NCI-H2227 (cell line): Measurements from ENCODE around the gene CBY1.

Experiments
- DNase-seq: peaks from one replicate; lab custom pipeline; 2025; ENCODE audit not compliant: unreplicated experiment; lab: John Stamatoyannopoulos, UW

CBY1 gene

DNA sequence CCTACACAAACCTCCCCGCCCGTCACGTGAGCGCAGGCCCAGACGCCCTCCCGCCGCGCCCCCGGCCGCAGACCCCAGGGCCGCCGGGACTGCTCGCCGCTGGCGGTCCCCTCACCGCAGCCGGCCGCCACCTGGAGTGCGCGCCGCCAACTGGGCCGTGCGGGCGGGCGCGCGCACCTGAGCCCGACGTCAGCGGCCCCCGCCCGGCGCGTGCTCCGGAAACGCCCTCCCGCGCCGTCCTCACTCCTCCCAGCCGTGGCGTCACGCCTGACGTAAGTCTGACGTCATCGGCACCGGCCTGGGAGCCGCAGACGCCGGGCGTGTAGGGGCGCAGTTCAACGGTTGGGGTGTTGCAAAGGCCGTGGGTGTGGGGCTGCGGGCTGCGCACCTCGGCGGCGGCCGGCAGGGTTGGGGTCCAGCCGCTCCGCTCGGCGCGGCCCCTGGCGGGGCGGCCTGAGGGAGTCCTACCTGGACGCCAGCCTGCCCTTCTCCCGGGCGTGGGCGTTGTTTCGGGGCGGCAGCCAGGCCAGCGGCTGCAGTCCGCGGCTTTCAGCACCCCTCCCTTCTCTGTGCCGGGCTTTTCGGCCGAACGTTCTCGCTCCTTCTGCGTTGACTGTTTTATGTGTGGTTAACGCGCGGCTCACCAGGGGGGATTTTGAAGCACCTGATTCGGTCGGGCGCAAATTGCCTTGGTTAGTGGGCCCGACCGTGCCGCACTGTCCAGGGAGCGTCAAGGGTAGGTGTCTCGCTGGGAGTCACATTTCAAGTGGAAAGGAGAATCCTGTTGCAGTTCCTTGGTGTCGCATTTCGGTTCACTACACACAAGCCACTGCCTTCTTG is 44.6 kb downstream of the CBY1 start, which contains the start of gene JOSD1:
JOSD1 (minus strand) TSS at position 155 of the 840 bp plus-strand sequence. CDS start 956 bp downstream, outside the sequence.
- DNase-seq = peak; percentile 96

DNA sequence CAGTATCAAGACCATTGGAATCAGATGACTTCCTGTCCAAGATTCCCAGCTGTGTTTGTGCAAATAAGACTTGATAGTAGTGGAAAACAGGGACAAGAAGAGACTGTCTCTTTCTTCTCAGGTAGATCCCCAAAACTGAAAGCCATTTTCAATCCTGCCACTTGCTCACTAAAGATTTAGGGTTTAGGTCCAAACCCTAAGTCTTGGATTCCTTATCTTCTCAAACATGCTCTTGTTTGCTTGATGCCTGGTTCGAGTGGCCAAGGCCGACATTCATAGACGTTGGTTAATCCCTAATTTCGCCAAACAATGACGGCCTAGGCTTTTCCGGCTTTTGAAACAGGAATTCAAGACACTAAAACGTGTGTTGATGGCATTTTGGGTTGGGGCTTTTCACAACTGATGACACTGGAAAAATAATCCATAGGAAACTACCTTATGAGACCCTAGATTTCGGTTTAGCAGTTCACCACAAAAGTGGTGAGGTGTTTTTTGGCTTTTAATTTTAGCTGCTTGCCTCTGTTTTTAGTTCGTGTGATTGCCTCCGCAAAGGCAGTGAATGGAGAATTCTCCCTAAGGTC is 48.3 kb downstream of the CBY1 start:
- peak; percentile 37 for DNase-seq

DNA sequence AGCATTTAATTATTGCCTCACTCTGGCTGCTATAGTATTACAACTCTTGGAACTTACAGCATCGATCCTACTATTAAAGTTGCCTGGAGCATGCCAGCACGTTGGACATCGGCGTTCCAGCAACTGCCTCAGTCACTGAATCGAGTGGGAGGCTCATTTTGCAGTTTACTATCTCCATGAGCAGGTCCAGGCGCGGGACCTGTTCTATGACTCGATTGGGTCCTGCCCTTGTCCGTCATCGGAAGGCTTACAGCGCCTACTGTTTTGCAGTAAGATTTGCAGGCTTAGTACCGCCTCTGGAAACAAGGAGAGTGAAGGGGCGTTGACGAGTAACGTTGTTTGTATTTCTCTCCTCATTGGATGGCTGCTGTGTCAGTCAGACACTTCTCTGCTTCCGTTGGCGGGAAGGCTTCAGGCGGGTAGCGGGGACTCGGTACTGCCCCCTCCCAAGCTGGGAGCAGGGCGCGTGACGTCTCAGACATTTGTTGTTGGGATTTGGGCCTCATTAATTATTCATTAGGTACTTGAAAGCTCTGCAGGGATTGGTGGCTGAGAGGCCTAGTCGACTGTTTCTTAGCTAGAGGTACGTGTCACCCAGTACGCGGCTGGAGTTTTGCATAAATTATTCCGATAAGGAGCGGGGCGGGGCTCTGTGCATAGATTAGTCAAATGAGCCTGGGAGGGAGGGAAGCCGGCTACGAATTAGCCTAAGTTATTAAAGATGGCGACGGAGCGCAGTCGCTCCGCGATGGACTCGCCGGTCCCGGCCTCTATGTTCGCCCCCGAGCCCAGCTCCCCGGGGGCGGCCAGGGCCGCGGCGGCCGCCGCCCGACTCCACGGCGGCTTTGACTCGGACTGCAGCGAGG is 49.0 kb downstream of the CBY1 start, which contains the start of gene GTPBP1:
GTPBP1 (plus strand) TSS at position 710 of the 866 bp plus-strand sequence; CDS start at position 722, 12 bp downstream.
- peak; percentile 99 for DNase-seq

DNA sequence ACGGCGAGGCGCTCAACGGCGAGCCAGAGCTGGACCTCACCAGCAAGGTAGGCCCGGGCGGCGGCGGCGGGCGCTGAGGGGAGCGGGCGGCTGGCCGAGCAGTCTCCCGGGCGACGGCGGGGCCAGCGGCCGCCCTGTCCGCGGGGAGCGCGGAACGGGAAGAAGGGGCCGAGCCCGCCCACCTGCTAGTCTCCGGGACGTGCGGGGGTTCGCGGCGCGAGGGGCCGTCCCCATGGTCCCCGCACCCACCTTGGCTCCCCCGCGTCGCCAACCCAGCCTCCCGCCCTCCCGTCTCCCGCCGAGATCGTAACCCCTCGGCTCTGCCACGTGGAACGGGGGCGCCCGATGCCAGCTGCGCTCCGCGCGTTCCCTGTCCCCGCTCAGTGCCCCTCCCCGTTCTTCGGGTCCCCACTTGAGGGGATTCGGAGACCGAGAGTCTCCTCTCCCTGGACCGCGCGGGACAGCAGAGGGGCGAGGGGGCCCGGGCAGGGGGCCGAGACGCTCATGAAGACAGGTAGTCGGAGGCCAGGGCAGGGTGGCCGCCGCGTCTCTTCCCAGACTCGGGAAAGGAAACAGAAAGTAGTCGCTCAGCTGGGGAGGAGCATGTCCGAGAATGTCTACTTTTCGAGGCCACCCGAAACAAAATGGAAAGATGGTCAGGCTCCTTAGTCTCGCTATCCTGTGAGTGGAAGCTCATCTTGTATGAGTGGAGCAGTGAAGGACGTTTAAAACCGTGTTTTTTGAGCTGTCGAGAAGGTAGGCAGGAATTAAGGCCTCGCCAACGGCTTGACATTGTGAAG is 49.9 kb downstream of the CBY1 start:
- peak; percentile 50 for DNase-seq

DNA sequence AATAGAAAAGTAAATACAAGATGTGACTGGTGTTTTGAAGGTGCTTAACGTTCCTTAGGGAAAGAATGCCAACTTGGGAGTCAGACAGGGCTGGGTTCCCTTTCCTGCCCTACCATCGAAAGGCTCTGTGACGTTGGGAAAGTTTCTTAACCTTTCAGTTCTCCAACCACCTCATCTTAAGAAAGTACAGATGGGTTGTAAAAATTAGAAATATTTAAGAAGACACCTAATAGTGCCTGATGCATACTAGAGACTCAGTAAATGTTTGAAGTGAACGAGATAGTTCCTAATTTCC is 50.4 kb downstream of the CBY1 start:
- DNase-seq = no peak

DNA sequence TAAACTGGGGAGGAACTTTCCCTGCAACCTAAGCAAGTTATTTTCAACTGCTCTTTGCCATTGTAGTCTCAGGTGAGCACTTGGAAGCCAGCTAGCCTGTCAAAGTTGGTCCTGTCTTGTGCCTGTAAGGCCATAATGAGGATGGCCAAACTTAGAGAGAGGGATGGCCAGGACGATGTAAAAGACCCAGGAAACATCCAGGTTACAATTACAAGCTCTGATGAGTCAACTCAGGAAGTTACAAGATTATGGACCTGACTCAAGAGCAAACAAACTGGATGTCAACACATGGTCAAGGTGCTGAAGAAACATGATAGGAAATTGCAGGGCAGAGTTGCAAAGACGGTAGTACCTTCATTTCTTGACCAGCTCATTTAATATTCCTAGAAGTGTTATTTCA is 50.9 kb downstream of the CBY1 start:
- no peak for DNase-seq

DNA sequence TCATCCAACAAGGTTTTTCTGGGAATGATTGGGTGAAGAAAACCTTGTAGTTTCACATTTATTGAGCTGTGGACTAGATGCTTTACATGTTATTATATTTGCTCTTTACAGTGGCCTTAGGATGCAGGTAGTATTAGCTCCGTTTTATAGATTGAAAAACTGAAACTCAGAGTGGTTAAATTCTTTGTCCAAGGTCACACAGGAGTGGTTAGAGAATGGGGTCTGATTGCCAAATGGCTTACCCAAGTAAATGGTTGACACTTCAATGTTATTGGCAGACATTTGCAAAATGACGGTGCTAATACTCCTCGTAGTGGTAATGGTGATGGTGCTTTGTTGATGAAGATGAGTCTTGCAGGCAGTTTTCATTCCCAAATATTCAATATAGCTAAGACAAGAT is 51.5 kb downstream of the CBY1 start:
- DNase-seq = no peak

DNA sequence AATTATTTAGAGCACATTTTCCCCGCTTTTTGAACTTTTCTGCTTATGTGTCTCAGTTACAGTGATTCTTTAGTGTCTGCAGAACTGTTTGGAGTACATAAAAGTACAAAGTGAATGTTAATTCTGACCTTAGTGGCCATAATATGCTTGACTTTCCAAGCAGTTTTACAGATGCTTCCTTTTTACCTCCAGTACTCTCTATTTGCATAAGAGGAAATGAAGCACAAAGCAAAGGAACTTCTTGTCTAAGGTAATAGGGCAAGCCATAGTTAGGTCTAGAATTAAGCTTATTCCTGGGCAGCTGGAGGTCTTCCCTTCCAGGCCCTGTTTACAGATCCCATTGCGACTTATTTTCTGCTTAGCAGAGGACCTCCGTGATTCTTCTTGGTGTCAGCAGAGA is 52.9 kb downstream of the CBY1 start:
- DNase-seq = no peak

DNA sequence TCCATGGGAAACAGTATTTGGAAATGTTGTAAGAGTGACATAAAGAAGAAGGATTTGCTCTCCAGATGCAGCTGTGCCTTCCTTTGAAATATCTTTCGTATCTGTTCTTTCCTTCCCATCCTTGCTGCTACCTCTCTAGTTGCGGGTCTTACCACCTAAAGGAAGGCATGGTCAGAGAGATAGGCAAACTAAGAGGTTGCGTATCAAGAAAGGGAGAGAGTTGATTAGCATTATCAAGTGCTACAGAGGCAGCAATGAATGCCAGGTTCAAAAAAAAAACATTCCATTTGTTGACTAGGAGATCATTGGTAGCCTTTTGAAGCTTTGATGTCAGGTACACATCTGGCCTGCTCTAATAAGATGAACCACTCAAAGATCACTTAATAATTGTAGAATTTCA is 53.9 kb downstream of the CBY1 start:
- DNase-seq = no peak

DNA sequence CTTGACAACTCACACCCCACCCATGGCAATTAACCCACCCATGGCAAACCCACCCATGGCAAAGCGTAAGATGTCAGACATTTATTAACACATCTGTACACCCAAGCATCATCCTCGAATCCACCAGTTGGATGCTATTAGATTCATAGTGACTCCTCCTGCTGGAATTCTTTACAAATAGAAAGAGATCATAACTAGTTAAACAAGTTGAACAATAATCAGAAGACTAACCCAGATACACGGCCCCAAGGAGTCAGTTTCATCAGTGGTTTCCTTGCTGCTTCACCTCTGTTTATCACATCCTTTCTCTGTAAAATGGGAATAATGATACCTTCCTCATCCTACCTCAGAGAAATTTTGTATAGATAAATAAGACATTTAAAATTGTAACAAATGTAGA is 54.4 kb downstream of the CBY1 start:
- no peak for DNase-seq

DNA sequence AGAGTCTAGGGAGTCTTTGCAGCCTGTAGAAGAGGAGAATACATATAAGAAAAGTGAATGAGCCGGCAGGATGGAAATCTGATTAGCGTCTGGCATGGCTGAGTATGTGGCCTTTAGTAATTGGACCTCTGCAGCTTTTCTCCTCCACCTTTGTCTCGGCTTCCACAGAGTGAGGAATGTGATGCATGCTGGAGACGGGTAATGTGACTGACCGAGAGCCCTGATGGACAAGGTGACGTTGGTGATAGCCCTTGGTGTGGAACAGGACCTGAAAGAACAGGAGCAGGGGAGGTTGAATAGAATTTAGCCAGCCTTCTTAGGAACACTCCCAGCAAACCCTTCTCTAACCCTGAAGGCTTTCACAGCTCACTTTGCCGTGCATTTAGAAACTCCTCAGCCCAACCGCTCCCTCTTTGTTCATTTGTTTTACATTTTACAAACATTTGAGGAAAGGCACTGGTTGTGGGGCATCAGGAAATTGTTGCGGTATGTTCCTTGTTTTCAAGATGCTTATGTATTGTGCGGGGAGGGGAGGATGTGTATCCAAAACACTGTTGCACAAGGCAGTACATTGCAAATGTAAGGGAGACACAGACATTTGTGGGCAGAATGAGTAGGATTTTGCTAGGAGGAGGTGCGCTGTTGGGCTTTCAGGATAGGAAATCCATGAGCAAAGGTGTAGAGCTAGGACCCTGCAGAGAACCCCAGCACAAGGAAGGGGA is 56.2 kb downstream of the CBY1 start:
- DNase-seq = no peak

DNA sequence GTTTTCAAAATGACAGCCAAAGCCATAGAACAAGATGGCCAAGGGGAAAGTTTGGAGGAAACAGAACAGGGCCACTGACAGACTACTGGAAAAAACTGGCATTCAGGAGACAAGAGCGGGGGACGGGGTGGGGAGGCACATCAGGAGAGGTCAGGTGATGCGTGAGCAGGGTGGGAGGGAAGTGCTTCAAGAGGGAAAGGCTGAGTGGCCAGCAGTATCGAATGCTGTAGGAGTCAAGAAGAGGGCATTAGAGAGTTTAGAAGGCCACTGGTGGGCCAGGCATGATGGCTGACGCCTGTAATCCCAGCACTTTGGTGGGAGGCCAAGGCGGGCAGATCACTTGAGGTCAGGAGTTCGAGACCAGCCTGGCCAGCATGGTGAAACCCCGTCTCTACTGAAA is 57.5 kb downstream of the CBY1 start:
- DNase-seq = no peak

DNA sequence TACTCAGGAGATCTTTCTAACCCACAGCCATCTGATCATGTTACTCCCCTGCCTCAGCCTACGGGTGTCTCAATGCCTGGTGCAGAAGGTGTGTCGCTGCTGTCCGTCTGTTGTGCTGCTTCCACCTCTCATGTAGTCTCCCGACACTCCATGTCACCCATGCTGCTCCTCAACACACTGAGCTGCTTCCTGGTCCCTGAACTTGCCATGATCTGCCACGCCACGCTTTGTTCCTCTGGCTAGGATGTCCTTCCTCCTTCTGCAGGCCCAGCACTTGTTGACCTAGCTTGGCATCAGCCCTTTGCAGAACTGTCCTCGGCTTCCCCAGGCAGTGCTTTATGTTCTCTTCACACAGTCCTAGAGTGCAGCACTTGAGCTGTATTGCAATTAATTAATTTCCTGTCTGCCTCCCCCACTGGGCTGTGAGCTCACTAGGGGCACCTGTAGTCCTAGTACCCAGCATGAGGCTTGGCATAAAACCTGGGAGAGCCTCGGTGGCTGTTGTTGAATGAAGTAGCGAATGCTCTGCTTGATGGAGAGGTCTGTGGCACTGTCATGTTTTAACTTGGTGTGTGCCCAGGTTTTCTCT is 58.8 kb downstream of the CBY1 start:
- no peak for DNase-seq

DNA sequence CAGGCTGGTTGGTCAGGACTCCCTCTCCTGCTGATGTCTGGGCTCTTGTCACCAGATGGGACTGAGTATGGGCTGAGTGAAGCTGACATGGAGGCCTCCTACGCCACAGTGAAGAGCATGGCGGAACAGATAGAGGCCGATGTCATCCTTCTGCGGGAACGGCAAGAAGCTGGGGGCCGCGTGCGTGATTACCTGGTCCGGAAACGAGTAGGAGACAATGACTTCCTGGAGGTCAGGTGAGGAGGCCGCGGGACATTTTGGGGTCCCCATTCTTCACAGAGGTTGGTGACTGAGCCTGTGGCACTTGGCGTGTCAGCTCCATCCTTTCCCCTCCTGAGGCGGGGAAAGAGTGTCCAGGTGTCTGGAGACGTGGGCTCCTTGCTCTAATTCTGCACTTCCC is 59.4 kb downstream of the CBY1 start:
- no peak for DNase-seq

DNA sequence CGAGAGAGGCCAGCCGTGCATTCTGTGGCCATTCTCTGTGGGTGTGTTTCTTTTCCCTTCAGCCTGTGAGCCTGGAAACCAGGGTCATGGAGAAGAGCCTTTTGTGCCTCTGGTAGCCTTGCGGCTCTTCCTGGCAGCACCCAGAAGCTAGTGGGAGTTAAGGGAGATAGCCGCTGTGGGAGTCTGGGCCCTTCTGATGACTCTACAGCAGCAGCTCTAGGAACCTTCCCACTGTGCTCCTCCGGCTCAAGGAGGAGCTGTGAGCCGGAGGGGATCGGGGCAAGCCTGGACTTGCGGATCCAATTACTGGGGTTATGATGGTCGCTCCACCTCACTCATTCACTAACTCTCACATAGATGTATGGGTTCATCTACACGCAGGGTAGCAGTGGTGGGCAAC is 59.8 kb downstream of the CBY1 start:
- no peak for DNase-seq

DNA sequence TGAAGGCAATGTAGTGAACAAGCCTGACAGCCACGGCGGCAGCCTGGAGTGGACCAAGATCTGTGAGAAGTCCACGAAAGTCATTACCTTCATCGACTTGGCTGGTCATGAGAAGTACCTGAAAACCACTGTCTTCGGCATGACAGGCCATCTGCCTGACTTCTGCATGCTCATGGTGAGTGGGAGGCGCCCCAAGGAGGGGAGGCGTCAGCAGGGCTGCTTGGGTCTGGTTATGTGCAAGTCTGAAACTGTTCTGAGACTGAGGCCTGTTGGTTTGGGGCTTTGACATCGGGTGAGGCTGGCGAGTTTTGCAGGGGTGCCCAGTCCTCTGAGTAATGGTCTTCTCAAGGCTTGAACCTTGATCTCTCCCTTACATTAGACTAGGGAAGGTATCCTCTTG is 60.4 kb downstream of the CBY1 start:
- no peak for DNase-seq

DNA sequence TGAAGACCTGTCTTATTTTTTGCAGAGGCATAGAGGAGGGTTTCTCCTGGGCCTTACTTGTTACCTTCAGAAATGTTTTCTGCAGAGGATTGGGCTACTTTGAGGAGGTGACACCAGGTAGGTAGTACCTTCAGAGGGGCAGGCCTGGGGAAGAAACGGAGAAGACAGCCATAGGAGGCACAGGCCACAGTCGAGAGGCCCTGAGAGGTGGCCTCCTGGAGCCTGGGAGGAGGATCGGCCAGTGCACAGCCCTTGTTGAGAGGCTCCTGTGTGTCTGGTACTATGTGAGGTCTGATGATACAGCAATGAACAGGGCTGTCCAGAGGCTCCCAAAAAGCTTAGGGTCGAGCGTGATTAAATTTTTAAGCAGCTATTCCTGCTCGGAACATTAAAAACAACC is 60.8 kb downstream of the CBY1 start:
- no peak for DNase-seq

DNA sequence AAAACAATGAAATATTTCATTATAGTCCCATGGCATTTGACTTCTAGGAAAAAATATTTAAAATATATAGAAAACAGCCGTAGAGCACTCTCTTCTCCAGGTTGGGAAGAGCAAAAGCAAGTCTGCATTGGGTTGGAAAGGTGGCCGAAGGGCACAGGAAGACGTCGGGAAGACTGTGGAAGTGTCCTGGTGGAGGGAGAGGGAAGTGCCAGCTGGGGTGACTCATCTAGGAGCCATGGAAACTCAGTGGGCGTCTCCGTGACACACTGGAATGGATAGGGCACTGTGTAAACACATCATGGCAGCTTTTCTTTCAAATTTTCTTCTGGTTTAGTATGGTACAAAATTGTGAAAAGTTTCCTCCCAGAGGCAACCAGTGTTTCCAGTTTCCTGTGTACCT is 62.0 kb downstream of the CBY1 start:
- peak; percentile 66 for DNase-seq

DNA sequence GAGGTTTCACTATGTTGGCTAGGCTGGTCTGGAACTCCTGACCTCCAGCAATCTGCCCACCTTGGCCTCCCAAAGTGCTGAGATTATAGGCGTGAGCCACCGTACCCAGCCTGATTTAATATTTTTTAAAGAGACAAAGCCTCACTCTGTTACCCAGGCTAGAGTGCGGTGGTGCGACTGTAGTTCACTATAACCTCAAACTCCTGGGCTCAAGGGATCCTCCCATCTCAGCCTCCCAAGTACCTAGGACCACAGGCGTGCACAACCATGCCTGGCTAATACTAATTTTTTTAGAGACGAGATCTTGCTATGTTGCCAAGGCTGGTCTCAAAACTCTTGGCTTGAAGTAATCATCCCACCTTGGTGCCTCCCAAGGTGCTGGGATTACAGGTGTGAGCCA is 62.8 kb downstream of the CBY1 start:
- DNase-seq = no peak

DNA sequence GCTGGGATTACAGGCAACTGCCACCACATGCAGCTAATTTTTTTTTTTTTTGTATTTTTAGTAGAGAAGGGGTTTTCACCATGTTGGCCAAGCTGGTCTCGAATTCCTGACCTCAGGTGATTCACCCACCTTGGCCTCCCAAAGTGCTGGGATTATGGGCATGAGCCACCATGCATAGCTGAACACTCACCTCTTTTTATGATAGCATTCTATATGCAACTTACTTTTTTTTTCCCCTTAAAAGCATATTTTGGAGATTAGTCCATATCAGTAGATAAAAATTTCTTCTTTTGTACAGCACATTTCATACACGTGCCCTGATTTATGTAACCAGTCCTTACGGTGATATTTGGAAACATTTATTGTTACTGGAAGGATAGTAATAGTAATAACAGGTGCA is 63.9 kb downstream of the CBY1 start:
- DNase-seq = no peak
